ENCODE data around the gene MRRF. TPM values are rescaled to one million over a fixed set of nuclear protein-coding genes. Genes with fewer than 3 reads are reported as not detected.

MRRF gene
- total RNA-seq, 4 donors from 2014 or later = 23.5 to 44.7 (median 38.9) TPM

Small RNA genes within 50 kb of the gene (small RNA-seq; reads per million reads assigned to genes)
- gene AL162424.1 = not detected

Other genes with a start within 250 kb of the MRRF start
- gene TTLL11, start 171.6 kb upstream of the MRRF start, total RNA-seq = 10 to 100 TPM in 2 of 4 donors, 1 to 10 TPM in 2; 7.4 to 14.7 (median 11.0) TPM
- 10 to 100 TPM; 22.8 to 39.2 (median 31.4) TPM for gene NDUFA8, start 105.1 kb upstream of the MRRF start, total RNA-seq
- gene MORN5, start 105.0 kb upstream of the MRRF start, total RNA-seq = 10 to 100 TPM in 1 of 4 donors, 1 to 10 TPM in 1, not detected in 2; 1.8 to 12.6 TPM
- 10 to 100 TPM in 2 of 4 donors, 1 to 10 TPM in 2; 3.1 to 20.2 (median 12.2) TPM for gene LHX6, start 35.9 kb upstream of the MRRF start, total RNA-seq
- 10 to 100 TPM in 3 of 4 donors, 1 to 10 TPM in 1; 4.6 to 31.8 (median 18.7) TPM for gene RBM18, start within 50 bp of the MRRF start, total RNA-seq
- gene PTGS1, start 106.1 kb downstream of the MRRF start, total RNA-seq = 10 to 100 TPM in 2 of 4 donors, 1 to 10 TPM in 2; 2.1 to 20.6 (median 7.4) TPM
- not detected for gene OR1J1, start 213.0 kb downstream of the MRRF start, total RNA-seq
- not detected for gene OR1J2, start 245.9 kb downstream of the MRRF start, total RNA-seq

Measured in uterus (tissue), 4 donors.